Right lobe of liver (tissue), 4 donors: ENCODE measurements around the gene SOCS7.

Source experiments
- POLR2A ChIP-seq: fragments of 450-650 bp; IDR thresholded peaks from one replicate; pipeline ENCODE4 v1.6.1; 2017; ENCODE audit warnings: antibody characterized with exemption, mild to moderate bottlenecking
- TF ChIP-seq, protein P1 (sequence below), 4 donors: fragments of 200-600 bp in 3 of 4; fragments of 450-650 bp in 1 of 4; IDR thresholded peaks; one replicate each; pipeline versions ENCODE4 v1.5.1 to v1.8.0; 2016 to 2022; ENCODE audit warnings: antibody characterized with exemption in 4 of 4, mild to moderate bottlenecking in 2 of 4
- donor health status: DM: no; HTN: no; CAD: no.
- donor health status: DM: no; HTN: no; CAD: no.
- donor health status: DM: no; HTN: yes; CAD: no.

DNA sequence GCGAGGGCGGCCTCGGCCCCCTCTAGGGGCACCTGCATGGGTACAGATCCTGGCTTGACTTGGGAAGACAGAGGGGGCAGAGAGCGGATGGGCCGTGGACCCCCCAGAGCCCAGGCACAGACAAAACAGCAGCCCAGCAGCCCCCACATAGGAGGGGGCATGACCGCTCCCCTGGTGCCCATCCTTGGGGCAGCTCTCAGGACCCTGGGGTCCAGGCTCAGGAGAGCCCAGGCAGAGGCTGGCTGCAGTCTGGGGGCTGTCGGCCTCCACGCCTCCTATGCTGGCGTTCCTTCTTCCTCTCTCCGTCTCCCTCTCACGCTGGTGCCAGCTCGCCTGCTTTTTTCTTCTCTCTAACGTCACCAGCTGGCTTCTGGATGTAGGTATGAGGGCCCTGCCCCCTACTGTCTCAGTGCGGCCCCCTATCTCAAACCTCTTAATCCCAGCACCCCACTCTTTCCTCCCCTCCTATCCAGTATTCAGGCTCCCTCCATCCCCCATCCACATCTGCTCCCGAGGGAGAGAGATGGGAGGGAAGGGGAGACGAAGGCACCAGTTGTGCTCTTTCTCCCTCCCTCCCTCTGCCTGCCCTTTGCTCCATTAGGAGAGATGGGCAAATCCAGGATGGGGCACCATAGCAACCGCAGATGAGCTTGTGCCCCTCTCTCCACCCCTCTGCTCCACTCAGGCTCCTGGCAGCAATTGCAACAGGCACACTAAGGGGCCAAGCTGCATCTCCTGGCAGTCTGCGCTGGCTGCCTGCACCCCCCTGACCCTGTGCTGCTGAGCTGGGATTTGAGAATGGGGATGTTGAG is 7.8 kb upstream of the SOCS7 start, which contains the start of gene GPR179:
- TF ChIP-seq, protein P1, sequence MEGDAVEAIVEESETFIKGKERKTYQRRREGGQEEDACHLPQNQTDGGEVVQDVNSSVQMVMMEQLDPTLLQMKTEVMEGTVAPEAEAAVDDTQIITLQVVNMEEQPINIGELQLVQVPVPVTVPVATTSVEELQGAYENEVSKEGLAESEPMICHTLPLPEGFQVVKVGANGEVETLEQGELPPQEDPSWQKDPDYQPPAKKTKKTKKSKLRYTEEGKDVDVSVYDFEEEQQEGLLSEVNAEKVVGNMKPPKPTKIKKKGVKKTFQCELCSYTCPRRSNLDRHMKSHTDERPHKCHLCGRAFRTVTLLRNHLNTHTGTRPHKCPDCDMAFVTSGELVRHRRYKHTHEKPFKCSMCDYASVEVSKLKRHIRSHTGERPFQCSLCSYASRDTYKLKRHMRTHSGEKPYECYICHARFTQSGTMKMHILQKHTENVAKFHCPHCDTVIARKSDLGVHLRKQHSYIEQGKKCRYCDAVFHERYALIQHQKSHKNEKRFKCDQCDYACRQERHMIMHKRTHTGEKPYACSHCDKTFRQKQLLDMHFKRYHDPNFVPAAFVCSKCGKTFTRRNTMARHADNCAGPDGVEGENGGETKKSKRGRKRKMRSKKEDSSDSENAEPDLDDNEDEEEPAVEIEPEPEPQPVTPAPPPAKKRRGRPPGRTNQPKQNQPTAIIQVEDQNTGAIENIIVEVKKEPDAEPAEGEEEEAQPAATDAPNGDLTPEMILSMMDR (IDR thresholded peaks at IDR 0.05), result no peak
- no peak for TF ChIP-seq POLR2A
